Fibroblast of villous mesenchyme (primary cell): ENCODE results near the gene GOT2. TPM values are rescaled to one million over a fixed set of nuclear protein-coding genes. Genes with fewer than 3 reads are reported as not detected.
A peak's percentile ranks its signal among the peaks of the same experiment; 100 is the strongest.
"Not testable (repeated sequence)": the region's sequence is repeated elsewhere in the genome, so short reads cannot be mapped to it uniquely, and the experiment has no call there.

ENCODE experiments used
- DNase-seq: peaks from one replicate; pipeline ENCODE4 v3.0.0-alpha.2; 2010; ENCODE audit warnings: low read depth
- H3K4me3 ChIP-seq: 2 replicates; pipeline ENCODE4 v1.5.1; 2011; ENCODE audit warnings: low read depth, mild to moderate bottlenecking, low read length
- CTCF ChIP-seq: IDR thresholded peaks from 2 replicates; pipeline ENCODE4 v1.5.1; 2012; ENCODE audit warnings: low read depth, mild to moderate bottlenecking, low read length; ENCODE audit not compliant: insufficient read depth
- total RNA-seq: library from RNA; depleted of rRNA; stranded (reverse); fragments of >200 nt; gene quantifications from 2 replicates; pipeline ENCODE4 v1.2.3, GENCODE V29; 2012

Gene GOT2
- total RNA-seq, 1 donor = 45.8 TPM

- TF ChIP-seq CTCF = peak; percentile 70
- peak; percentile 74 for DNase-seq
- H3K4me3 ChIP-seq = no peak overlapping the region
Measured at GRCh38 chr16:58755989-58756649, 22.0 kb upstream of the GOT2 start.

- TF ChIP-seq CTCF = no peak
- H3K4me3 ChIP-seq = no peak overlapping the region
- DNase-seq = no peak
Measured at GRCh38 chr16:58753711-58754134, 19.6 kb upstream of the GOT2 start.

GRCh38 chr16:58744497-58744896 lies 10.4 kb upstream of the GOT2 start:
- TF ChIP-seq CTCF = no peak
- H3K4me3 ChIP-seq = no peak overlapping the region
- no peak for DNase-seq

DNA sequence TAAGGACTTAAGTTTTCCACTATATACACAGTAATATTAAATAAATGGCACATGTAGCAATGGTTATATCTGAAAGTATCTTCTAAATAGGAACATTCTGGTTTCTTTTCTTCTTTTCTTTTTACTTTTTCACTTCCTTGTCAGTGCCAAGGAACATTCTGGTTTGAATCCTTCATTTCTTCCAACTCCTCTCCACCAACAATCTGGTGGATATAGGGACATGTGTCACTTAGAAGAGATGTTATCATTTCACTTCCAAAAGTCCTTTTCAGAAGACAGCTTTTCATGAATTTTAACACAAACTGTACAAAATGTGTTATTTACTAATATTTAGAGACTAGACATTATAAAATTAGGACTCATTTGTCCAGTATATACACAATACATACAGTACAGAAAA lies 7.9 kb upstream of the GOT2 start:
- no peak overlapping the region for H3K4me3 ChIP-seq
- DNase-seq = no peak
- no peak for TF ChIP-seq CTCF

GRCh38 chr16:58741166-58741565 lies 7.0 kb upstream of the GOT2 start:
- no peak for TF ChIP-seq CTCF
- no peak for DNase-seq
- H3K4me3 ChIP-seq = no peak overlapping the region

DNA sequence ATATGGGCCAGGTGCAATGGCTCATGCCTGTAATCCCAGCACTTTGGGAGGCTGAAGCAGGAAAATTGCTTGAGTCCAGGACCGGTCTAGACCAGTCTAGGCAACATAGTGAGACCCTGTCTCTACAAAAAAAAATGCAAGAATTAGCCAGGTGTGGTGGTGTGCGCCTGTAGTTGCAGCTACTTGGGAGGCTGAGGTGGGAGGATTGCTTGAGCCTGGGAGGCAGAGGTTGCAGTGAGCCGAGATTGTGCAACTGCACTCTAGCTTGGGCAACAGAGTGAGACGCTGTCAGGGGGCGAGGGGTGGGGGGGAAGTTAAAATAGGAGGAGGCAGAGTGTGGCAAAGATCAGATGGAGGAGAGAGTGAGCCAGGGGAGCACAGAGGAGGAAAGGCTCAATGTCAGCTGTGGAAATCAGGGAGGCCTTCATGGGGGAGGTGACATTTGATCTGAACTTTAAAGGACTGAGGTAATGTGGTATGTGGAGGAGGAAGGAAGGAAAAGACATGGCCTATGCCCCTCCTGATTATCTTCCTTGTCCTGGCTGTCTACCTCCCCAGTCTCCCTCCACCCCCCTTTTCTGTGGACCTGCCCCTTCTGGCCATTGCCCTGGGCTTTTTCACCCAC lies 4.7 kb upstream of the GOT2 start:
- no peak overlapping the region for H3K4me3 ChIP-seq
- TF ChIP-seq CTCF = no peak
- no peak for DNase-seq

GRCh38 chr16:58736341-58736740 lies 2.2 kb upstream of the GOT2 start:
- not testable (repeated sequence) for DNase-seq, H3K4me3 ChIP-seq
